Activated CD4-positive, alpha-beta T cell treated with anti-CD3 and anti-CD28 coated beads, Interleukin-10, Interleukin-2, amounts not matched to agents 100 ng/mL and 50 ng/mL, durations not matched to agents 16 hours and 8 hours (primary cell): ENCODE results near the gene SYNE2.
A peak's percentile ranks its signal among the peaks of the same experiment; 100 is the strongest.

Experiments used
- DNase-seq: peaks from one replicate; pipeline ENCODE4 v3.0.0-alpha.2; 2020

SYNE2 gene

GRCh38 chr14:63910583-63911363 is 58.0 kb downstream of the SYNE2 start:
- DNase-seq = peak; percentile 56

GRCh38 chr14:63911404-63911803 is 58.6 kb downstream of the SYNE2 start:
- no peak for DNase-seq

DNA sequence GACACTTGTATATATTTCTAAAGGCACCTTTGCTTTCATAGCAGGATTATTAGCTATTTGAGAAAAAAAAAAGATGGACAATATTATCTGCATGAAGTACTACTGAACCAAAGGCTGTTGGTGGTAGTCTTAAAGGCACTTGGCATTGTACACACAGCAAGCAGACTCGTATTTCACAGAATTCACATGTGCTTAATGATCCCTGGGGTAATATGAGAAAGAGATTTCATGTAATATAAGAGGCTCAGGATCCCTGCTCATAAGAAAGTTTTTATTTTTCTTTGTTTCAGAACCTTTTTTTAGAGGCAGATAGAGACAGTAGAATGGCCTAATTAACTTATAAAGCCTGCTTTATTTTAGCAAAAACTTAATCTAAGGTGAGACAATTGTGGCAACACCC is 59.5 kb downstream of the SYNE2 start:
- DNase-seq = no peak

GRCh38 chr14:63918411-63918810 is 65.6 kb downstream of the SYNE2 start:
- no peak for DNase-seq

- DNase-seq = no peak
Measured at GRCh38 chr14:63922696-63923421, 70.1 kb downstream of the SYNE2 start.

GRCh38 chr14:63923422-63923752 is 70.6 kb downstream of the SYNE2 start:
- DNase-seq = no peak

GRCh38 chr14:63924375-63924774 is 71.6 kb downstream of the SYNE2 start:
- no peak for DNase-seq

GRCh38 chr14:63926641-63927040 is 73.8 kb downstream of the SYNE2 start:
- DNase-seq = no peak

GRCh38 chr14:63928744-63929174 is 76.0 kb downstream of the SYNE2 start:
- DNase-seq = no peak

- DNase-seq = peak; percentile 65
Measured at GRCh38 chr14:63933110-63933509, 80.3 kb downstream of the SYNE2 start.

GRCh38 chr14:63933711-63934110 is 80.9 kb downstream of the SYNE2 start:
- DNase-seq = no peak

DNA sequence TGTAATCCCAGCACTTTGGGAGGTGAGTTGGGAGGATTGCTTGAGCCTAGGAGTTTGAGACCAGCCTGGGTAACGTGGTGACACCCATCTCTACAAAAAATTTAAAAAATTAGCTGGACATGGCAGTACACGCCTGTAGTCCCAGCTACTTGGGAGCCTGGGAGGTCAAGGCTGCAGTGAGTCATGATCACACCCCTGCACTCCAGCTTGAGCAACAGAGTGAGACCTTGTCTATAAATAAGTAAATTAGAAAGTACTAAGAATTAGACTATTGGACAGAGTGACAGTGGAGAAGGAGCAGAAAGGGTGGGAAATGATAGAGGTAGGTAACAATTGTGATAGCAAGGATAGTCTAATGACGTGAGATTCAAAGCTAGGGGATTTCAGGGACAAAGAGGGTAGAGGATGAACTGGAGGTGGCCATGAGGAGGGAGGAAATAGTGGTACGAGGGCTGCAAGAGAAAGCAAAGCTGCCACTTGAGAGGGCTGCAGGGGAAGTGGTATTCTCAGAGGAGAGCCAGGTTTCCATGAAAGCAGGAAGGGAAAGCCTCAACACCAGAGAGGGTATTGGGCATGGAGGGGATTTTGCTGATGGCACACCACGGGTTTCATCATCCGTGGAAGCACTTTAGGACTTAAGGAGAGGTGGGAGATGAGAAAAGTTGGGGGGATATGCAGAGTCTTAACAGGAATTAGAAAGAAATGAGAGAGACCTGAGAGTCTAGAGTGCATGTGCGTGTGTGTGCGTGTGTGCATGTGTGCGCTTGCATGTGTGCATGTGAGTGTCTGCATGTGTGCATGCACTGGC is 85.6 kb downstream of the SYNE2 start:
- peak; percentile 51 for DNase-seq

DNA sequence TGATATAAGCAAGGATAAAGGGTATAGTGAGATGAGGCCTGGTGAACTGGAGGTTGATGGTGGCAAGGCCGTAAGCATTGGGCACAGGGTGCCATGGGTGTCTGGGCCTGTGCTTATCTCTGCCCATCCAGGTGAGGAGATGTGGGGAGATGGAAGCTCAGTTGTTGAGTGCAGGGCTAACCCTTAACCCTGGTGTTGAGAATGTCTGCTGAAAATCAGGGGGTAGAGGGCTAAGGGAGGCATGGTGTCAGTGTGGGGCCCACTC is 86.1 kb downstream of the SYNE2 start:
- DNase-seq = no peak

GRCh38 chr14:63940387-63940786 is 87.6 kb downstream of the SYNE2 start:
- DNase-seq = peak; percentile 48

DNA sequence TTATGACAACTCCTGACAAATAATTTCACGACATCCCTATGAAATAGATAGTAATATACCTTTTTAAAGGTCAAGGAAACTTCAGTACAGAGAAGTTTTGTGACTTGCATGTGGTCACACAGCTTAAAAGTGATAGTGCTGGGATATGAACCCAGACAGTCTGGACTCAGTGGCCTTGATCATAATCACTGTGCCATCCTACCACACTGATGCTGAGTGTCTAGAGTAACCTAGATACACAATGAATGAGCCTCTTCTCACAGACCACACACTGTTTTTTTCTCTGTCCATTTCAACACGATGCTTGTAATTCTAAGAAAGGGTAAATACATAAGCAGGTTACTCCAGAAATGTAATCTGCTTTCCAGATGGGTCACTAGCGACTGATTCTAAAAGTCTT is 88.2 kb downstream of the SYNE2 start:
- DNase-seq = peak; percentile 26

DNA sequence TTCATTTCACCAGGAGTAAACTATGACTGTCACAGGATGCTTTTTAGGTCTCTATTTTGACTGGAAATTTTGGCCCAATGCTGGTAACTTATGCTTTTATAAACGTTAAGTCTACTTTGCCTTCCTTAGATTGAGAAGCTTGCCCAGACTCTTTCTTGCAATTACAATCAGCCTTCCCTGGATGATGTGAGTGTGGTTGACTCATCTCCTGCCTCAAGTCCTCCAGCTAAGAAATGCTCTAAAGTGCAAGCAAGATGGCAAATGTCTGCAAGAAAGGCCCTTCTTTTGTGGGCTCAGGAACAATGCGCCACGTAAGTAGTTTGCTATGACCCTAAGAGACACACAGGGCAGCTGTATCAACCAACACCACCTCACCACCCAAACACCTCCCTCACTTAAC is 96.9 kb downstream of the SYNE2 start:
- DNase-seq = no peak

GRCh38 chr14:63951021-63951420 is 98.2 kb downstream of the SYNE2 start:
- DNase-seq = no peak

DNA sequence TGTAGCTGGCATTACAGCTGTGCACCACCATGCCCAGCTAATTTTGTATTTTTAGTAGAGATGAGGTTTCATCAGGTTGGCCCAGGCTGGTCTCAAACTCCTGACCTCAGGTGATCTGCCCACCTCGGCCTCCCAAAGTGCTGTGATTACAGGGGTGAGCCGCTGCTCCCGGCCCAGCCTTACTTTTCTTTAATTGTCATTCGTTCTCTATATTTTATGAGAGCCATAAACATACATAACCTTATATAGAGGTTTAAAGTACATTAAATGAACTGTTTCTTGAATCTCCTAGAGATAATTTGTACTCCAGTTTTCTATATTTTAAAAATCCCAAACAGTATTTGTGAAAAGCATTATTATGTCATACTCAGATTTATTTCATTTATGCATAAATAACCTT is 98.6 kb downstream of the SYNE2 start:
- DNase-seq = no peak

DNA sequence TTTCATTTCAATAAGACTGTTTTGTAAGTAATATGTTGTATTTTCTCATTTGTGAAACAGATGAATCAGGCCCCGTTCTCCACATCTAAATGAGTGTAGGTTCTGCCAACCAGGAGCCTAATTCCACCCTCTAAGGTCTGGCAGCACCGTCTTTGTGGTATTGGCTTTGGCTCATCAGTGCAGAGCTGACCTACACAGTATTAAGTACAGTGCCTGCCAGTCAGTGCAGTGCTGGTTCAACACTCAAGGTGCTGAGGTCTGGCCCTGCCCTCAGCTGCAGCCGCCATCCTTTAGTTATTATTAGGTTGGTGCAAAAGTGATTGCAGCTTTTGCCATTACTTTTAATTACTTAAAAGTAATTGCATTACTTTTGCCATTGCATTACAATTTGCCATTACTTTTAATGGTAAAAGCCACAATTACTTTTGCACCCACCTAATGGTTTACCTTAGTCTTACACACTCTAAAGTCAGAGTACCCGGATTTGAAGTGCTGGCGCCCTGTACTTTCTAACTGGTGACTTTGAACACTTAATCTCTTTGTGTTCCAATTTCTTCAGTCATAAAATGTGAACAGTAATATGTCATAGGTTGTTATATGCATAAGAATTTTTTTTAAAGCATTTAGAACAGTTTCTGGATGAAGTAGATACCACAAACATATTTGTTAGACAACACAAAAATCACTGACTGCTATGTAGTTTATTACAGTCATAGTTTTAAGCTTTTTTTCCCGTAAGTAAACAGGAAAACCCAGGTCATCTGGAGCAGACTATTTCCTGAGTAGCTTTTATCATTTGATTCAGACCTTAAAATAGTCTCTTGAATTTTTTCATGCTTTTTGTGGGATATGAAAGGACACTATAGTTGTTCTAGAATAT is 99.5 kb downstream of the SYNE2 start:
- no peak for DNase-seq

DNA sequence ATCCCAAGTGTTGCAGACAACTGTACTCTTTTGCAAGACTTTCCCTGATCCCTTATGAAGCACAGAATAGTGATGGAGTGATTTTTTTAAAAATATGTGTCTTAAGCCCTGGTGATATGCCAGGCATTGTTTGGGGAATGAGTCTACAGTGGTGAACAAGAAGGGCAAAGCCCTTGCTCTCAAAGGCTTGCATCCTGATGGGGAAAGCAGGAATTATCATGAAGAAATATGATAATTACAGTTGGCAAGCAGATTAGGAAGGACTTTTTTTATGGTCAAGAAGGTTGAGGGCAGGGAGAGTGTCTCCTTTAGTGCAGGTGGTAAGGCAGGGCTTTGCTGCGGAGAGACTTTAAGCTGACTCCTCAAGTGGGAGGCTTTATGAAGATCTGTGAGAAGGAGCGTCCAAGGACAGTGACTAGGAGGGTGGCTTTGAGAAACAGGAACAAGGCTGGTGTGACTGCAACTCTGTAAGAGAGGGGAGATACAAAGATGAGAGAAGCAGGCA is 100.2 kb downstream of the SYNE2 start:
- DNase-seq = no peak

DNA sequence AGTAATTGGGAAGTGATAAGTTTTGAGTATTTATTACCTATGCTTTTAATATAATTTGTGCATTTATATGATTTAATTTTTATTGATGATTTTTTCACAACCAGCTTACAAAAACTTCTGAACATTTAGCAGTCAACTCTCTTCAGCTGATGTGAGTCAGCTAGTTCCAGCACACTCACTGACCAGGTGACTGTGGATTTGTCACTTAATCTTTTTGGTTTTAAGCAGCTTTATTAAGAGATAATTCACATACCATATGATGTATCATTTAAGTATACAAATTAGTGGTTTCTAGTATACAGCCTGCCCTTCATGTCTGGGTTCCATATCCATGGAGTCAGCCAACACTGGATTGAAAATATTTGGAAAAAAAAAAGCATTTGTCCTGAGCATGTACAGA is 103.5 kb downstream of the SYNE2 start:
- DNase-seq = no peak

- no peak for DNase-seq
Measured at GRCh38 chr14:63960926-63961567, 108.2 kb downstream of the SYNE2 start.
